GM18858 (cell line): Measurements from ENCODE around the gene CPTP.

Source experiments
- ATAC-seq: cut with Tn5 transposase; IDR thresholded peaks from one replicate; pipeline ENCODE4 v1.9.1; 2021; ENCODE audit not compliant: unreplicated experiment

The CPTP gene

DNA sequence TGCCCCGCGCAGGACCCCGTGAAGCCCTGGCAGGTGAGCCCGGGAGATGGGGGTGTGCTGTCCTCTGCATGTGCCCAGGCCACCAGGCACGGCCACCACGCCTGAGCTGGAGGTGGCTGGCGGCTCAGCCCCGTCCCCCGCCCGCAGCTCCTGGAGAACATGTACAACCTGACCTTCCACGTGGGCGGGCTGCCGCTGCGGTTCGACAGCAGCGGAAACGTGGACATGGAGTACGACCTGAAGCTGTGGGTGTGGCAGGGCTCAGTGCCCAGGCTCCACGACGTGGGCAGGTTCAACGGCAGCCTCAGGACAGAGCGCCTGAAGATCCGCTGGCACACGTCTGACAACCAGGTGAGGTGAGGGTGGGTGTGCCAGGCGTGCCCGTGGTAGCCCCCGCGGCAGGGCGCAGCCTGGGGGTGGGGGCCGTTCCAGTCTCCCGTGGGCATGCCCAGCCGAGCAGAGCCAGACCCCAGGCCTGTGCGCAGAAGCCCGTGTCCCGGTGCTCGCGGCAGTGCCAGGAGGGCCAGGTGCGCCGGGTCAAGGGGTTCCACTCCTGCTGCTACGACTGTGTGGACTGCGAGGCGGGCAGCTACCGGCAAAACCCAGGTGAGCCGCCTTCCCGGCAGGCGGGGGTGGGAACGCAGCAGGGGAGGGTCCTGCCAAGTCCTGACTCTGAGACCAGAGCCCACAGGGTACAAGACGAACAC, 8.3 kb downstream of the CPTP start:
- no peak for ATAC-seq

DNA sequence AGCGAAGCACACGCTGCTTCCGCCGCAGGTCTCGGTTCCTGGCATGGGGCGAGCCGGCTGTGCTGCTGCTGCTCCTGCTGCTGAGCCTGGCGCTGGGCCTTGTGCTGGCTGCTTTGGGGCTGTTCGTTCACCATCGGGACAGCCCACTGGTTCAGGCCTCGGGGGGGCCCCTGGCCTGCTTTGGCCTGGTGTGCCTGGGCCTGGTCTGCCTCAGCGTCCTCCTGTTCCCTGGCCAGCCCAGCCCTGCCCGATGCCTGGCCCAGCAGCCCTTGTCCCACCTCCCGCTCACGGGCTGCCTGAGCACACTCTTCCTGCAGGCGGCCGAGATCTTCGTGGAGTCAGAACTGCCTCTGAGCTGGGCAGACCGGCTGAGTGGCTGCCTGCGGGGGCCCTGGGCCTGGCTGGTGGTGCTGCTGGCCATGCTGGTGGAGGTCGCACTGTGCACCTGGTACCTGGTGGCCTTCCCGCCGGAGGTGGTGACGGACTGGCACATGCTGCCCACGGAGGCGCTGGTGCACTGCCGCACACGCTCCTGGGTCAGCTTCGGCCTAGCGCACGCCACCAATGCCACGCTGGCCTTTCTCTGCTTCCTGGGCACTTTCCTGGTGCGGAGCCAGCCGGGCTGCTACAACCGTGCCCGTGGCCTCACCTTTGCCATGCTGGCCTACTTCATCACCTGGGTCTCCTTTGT, 9.1 kb downstream of the CPTP start:
- no peak for ATAC-seq

DNA sequence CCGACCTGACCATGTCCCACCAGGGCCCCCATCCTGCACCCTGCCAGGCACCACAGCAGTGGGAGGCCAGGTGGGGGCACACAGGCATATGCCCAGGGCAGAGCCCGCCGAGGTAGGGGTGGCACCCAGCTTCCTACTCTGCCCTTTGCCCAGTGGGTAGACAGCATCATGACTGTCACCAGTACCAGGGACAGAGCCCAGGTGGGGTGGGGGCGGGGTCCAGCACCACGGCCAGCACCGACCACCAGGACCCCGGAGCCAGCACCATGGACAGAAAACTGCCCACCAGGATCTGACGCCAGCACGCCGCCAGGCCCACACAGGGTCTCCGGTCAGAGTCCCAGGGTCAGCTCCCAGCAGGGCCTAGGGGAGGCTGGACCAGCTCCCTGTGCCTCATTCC, 10.2 kb downstream of the CPTP start:
- no peak for ATAC-seq

DNA sequence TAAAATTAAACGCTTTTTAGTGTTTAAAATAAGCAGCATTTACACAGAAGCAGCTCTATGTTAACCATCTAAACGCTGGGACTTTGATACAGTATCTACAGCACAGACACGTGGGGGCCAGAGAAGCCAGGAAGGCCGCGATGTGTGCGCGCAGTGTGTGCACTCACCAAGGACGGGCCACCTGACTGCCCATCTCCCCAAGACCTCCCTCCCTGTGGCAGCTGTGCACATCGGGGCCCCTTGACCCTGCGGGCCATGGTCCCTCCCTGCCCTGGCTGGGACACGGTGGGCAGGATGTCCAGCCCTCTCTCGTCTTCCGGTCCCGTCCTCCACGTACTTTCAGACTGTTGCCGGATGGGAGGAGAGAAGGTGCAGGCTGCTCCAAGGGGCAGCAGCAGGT, 10.7 kb downstream of the CPTP start:
- ATAC-seq = no peak

DNA sequence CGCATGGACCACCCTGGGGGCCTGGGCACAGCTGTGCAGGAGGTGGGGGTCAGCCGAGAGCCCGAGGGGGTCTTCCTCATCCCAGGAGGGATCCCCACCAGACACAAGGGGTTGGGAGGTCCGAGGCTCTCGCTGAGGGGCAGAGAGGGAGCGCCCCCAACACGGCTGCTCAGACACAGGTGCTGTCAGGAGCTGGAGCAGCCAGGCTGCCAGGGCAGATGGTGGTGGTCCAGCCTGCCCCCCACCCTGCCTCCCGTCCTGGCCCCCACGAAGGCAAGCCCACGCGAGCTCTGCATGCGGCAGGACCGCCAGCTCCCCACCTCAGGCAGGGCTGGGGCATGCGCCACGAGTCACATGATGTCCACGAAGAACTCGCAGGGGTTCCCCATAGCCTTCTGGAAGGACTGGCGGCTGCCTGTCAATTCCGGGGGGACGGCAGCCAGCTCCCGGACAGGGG, 11.2 kb downstream of the CPTP start:
- ATAC-seq = no peak

DNA sequence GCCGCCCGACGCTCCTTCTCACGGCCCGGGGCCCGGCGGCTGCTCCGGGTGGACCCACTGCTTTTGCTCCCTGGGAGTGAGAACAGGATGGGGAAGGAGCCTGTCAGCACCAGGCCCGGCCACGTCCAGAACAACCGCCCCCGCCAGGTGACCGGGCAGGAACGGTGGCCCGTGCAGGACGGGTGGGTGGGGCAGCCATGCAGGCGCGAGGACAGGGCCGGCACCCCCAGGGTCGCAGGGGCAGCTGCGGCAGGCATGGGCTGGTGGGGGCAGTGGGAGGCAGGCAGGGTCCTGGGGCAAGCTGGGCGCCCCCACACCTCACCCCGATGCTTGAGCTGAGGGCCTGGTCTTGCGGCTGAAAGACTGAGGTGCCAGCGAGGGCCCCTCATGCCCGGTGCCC, 11.8 kb downstream of the CPTP start:
- ATAC-seq = no peak

DNA sequence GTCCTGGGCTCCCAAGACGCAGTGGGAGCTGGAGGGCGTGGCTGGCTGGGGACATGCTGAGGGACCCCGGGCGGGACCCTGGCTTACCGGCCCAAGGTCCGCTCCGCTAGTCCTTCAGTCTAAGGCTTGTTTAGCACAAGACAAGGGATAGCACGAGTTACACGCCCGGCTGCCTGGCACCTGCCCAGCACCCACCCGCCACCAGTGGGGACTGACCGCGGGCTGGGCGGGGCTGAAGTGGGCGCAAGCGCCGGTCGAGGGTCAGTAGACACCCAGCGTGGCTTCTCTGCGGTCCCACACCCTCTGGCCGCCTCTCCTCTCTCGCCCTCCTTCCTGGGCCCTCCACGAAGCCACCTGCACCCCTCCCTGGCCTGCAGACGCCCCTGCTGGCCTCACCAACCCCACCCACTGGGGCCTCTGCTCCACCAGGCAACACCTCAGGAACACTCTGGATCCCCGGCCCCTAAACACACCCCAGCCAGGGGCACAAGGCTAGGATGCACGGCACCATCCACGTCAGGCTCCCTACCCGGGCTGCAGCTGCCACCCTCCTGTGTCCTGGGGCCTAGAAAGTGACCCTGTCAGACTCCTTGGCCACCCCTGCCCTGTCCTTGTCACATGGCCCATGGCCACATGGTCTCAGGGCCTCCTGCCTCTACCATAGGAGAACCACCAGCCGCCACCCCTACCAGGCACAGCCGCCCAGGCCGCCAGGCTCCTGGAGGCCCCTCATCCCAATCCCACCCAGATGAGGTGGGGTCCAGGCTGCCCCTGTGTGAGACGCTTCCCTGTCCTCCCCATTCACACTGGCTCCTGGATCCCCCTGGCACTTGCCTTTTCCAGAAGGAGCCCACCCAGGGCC, 12.6 kb downstream of the CPTP start:
- ATAC-seq = no peak

DNA sequence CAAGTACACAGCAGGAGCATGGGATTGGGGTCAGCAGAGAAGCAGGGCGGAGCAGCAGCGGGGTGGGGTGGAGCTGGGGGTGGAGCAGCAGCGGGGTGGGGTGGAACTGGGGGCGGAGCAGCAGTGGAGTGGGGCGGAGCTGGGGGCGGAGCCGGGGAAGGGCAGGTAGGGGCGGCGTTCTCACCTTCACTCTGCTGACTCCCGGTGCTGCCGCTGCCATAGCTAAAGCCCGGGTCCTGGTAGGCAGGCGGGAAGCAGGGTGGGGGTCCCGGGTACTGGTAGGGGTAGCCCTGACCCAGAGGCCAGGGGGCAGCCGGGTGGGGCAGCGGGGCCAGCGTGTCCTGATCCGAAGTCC, 13.2 kb downstream of the CPTP start:
- no peak for ATAC-seq

DNA sequence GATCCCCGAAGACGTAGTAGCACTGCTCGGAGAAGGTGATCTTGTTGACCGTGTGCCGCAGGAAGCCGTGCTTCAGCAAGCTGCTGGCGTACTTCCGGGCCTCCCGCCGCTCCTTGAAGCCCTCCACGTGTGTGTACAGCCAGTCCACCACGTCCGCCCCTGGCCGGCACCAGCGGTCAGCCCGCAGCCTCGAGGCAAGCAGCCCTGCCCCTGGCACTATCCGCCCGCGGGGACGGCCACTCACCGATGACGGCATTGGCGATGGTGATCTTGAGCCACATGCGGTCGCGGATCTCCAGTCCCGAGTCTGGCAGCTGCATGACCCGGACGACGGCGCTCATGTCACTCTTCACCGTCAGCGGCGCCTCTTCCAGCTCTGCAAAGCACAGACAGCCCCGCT, 13.7 kb downstream of the CPTP start:
- no peak for ATAC-seq

DNA sequence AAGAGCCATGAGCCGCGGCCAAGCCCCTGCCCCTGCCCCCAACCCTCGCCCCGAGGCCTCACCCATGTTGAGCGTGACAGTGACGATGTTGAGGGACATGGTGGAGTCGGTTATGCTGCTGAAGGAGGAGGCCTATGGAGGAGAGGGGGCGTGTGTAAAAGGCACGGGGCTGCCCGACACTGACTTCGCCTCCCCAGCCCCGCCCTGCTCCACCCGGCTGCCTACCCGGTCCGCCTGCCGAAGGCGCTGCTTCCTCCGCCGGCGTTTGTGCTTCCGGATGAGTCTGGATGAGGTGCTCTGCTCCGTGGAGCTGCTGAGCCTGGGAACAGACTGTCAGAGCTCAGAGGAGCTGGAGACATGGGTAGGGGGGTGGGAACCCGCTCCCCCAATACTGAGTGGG, 15.6 kb downstream of the CPTP start:
- no peak for ATAC-seq

DNA sequence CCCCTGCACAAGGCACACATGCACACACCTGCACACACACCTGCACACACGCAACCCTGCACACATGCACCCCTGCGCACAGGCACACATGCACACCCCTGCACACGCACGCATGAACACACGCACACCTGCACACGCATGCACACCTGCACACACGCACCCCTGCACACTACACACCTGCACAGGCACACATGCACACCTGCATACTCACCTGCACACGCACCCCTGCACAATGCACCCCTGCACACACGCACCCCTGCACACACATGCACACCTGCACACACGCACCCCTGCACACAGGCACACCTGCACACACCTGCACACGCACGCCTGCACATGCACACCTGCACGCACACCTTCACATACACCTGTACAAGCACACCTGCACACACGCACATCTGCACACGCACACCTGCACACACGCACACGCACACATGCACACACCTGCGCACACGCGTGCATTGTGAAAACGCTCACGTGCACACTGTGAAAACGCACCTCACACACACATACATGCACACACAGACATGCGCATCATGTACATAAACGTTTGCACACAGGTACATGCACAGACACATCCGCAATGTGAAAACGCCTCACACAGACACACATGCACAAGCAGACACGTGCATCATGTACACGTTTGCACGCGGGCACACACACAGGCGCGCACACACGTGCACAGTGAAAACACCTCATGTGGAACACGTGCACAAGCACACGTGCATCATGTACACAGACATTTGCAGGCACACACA, 16.4 kb downstream of the CPTP start:
- no peak for ATAC-seq

DNA sequence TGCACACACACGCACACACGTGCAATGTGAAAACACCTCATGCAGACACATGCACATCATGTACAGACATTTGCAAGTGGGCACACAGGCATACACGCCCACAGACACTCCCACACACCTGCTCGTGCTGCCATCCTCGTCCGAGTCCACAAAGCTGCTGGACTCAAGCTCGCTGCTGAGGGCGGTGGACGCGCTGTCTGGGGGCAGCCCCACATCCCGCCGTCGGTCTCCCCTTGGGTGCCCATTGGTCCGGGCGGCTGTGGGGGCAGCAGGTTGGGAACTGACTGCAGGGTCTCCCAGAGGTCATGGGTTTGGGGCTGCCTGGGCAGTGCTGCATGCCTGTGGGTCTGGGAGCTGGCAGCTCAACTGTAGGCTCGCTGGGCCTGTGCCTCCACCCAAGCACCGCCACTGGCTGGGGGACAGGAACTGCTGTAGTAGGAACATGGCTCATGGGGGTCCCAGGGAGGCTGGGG, 17.0 kb downstream of the CPTP start:
- ATAC-seq = no peak

DNA sequence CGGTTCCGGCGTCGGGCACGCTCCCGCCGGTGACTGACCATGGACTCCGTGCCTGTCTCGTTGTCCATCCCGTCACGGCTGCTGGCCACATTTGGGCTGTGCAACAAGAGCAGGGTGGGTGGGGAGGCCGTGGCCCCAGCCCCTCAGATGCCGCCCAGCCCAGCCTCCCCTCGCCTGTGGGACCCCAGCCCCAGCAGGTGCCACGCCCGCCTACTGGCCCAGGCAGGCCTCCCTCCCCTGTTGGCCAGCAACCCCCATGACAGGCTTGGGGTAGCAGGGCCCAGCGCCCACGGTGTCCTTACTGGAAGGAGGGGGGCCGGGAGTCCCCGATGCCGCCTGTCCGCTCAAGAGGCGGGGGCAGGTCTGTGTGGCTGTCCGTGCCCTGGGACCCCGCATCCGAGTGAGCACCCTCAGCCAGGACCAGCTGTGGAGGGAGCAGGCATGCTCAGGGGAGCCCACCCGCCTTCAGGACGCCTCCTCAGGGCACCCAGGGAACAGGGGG, 17.5 kb downstream of the CPTP start:
- no peak for ATAC-seq

DNA sequence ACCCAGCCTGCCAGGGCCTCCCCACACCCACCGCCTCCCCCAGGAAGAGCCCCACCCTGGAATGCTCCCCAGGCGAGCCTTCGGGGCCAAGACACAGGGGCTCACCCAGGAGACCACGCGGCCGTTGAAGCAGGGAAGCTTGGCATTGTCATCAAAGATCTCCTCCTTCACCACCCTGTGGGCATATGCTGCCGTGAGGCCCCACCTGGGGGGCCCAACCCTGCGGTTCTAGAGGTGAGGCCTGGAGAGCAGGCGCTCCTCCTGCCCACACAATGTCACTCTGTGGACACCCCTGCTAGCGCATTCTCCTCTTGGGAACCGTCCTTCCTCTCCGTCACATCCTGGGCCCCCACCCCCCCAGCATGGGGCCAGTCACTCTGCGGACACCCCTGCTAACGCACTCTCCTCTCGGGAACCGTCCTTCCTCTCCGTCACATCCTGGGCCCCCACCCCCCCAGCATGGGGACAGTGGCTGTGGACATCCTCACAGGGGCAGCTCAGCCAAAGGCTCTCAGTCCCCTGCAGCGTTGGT, 18.0 kb downstream of the CPTP start:
- no peak for ATAC-seq

DNA sequence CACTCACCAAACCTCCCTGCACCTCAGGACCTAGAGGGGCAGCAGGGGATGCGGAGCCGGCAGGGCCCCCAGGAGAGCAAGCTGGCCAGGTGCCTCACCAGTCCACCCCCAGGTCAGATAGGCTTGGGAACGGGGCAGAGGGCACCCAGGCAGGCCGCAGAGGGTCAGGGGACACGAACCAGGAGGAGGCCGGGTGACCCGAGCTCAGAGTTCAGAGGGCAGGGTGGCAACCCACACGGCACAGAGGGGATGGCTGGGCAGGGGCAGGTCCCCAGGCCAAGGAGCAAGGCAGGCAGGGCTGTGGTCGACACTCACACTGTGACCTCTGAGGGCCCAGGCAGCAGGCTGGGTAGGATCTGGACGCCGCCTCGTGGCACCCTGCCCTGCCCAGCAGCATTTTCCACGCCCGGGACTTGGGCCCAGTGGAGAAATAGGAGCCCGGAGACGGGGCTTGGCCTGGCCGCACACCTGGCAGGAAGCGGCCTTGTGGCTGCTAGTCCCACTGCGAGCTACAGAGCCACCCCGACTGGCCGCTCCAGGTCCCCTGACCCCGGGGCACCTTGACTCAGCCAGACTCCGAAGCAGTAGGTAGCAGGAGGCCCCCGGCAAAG, 19.3 kb downstream of the CPTP start:
- no peak for ATAC-seq

DNA sequence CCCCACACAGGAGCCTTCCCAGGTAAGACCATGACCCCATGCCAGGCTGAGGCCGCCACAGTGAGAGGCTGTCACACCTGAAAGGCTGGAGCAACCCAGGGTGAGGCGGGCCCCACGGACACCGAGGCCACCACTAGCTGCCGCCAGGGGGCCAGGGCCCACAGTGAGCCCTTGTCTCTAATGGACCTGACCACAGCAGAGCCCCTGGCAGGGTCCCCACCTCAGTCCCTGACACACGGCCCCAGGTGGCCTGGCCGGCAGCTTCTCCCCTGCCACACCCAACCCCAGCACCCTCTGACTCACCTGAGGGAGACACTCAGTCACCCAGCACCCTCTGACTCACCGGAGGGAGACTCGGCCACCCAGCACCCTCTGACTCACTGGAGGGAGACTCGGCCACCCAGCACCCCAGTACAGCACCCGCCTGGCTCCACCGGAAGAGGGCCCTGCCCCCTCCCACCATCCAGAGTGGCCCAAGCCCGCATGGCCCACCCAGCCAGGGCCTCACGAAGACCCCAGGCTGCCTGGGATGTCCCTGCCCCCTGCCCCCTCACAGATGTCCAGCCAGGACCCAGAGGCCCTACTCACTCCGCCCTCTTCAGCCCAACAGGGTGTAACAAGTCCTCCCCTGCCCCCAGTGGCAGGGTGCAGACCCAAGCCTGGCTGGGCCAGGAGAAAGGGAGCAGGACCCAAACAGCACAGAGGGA, 20.2 kb downstream of the CPTP start:
- ATAC-seq = no peak

DNA sequence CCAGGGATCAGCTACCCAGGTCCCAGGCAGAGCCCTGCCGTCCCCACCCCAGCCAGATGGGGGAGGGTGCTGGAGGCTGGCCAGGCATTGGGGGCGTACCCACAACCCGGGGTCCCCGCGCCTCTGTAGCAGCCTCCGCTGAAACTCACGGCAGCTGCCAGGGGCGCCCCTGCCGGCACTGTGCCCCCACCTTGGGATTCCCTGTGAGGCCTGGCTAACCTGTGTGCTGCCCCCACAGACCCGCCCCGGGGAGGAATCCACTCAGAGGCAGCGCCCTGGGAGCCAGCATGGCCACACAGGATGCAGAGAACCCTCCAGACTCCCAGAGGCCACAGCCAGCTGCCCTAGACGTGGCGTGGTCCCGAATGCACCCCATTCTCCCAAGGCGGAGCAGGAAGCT, 20.8 kb downstream of the CPTP start:
- ATAC-seq = no peak

DNA sequence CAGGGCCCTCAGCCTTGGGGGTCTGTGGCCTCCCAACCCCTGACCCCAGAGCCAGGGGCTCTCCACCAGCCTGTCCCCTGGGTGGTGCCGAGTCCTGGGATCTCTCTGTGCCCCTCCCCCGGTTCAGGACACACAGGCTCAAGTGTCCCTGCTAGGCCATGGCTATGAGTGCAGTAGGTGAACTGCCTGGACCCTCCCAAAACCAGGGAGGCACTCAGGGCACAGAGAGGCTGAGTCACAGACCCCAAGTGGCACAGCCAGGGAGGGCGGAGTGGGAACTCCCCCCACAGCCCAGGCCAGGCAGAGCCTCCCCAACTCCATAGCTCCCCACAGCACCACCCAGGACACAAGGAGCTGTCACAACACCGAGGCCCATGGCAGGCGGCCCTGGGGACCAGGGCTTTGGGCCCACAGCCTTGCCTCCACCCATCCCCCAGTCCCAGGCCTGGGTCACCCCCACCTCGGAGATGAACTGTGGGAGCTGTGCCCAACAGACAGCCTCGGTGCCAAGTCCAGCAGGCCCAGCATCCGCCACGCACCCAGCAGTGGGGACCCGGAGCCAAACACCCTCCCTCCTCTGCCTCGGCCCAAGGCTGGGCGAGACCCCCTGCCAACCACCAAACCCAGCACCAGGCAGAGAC, 21.4 kb downstream of the CPTP start:
- no peak for ATAC-seq

DNA sequence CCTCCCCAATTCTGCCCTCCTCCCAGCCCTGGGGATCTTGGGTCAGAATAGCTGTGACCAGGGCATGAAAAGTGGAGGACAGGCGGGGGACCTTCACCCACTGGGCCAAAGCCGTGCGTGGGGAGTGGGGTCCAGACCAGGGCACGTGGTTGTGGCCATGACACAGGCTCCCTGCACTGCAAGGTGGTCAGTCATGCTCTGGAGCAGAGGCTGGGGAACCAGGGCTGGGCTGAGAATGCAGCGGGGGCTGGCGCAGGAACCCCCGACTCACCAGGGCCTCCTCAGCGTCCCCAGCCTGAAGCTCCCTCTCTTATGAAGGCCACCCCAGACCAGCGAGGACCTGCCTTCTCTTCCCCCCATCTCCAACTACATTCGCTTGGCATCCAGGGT, 21.9 kb downstream of the CPTP start:
- ATAC-seq = no peak
